HS-5 (cell line): ENCODE data around the gene ATF7.
"Not testable (repeated sequence)": the region's sequence is repeated elsewhere in the genome, so short reads cannot be mapped to it uniquely, and the experiment has no call there.

Source experiments
- DNase-seq: peaks from one replicate; pipeline ENCODE4 v3.0.0-alpha.2; 2012; ENCODE audit warnings: low read depth

The ATF7 gene

GRCh38 chr12:53594897-53595615 is 31.1 kb downstream of the ATF7 start:
- no peak for DNase-seq

DNA sequence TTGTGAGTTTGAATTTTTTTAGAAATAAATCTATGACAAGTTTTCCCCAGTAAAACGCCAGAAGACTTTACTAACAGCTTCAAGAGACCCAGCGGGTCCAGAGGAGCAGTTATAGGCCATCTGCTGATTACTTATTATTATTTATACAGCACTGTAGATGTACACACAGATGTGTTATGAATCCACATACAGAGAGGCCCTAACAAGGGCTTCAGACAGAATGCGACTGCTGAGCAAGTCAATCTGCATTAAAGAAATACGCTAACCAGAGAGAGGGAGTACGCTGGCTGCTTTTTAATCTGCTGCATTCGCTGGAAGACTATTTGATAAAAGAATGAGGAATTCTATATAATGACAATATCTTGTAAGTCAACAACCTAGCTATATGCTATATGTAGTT is 32.5 kb downstream of the ATF7 start:
- DNase-seq: no peak

- no peak for DNase-seq
Measured at GRCh38 chr12:53593031-53593430, 33.2 kb downstream of the ATF7 start.

GRCh38 chr12:53592426-53592825 is 33.8 kb downstream of the ATF7 start:
- DNase-seq: no peak

- no peak for DNase-seq
Measured at GRCh38 chr12:53591301-53592206, 34.6 kb downstream of the ATF7 start.

DNA sequence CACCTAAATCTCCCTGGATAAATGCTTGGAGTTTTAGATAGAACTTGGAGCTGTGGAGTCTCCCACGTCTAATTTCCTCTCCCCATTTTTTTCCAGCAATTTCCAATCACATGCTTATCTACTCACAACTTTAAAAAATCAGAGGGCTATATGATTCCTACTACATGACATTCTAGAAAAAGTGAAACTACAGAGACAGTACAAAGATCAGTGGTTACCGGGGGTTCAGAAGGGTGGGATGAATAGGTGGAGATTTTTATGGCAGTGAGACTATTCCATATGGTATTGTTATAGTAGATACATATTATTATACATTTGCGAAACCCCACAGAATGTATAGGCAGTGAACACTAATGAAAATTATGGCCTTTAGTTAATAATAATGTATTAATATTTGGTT is 35.5 kb downstream of the ATF7 start:
- no peak for DNase-seq

DNA sequence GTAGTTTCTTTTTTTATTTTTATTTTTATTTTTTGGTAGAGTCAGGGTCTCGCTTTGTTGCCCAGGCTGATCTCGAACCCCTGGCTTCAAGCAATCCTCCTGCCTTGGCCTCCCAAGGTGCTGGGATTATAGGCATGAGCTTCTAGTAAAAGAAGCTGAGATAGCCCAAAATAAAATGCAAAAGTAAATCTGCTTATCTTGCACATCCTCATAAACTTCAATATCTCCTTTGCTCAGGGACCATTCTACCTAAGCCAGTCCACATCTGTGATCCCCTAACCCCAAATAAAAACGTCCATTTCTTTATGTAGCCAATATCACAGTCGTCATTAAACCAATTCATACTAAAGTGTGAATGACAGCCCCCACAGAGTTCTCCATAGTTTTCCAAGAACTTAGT is 36.3 kb downstream of the ATF7 start:
- no peak for DNase-seq

DNA sequence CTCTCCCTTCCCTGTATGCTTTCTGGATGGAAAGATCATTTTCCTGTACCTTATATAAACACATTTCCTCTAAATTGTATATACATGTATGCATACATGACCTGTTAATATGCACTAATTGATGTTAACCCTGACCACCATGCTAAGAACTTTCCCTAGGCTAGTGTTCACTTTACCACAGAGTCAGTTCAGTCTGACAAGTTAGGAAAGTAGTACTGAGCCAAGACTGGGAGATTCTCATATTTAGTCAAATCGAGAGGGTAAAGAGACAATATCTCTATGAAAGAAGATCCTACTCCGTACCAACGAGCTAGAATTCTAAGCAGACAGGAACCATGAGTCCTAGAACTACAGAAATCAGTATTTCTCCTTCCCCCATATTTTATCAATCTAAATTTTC is 36.8 kb downstream of the ATF7 start:
- no peak for DNase-seq

GRCh38 chr12:53588123-53588522 is 38.1 kb downstream of the ATF7 start:
- DNase-seq: no peak

- DNase-seq: no peak
Measured at GRCh38 chr12:53586745-53587144, 39.4 kb downstream of the ATF7 start.

GRCh38 chr12:53585448-53586125 is 40.6 kb downstream of the ATF7 start:
- no peak for DNase-seq

GRCh38 chr12:53579545-53579955 is 46.6 kb downstream of the ATF7 start:
- DNase-seq: no peak

DNA sequence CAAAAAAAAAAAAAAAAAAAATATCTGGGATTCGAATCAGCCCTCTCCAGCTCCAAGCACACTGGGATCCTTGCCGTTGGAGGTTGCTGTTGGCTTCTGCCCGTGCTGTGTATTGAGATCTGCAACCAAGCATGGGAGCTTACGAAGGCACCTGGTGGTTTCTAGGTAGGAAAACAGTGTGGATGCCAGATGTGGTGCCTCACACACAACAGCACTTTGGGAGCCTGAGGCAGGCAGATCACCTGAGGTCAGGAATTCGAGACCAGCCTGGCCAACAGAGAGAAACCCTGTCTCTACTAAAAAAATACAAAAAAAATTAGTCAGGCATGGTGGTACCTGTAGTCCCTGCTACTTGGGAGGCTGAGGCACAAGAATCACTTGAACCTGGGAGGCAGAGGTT is 47.4 kb downstream of the ATF7 start:
- DNase-seq: no peak

- no peak for DNase-seq
Measured at GRCh38 chr12:53577941-53578352, 48.2 kb downstream of the ATF7 start.

DNA sequence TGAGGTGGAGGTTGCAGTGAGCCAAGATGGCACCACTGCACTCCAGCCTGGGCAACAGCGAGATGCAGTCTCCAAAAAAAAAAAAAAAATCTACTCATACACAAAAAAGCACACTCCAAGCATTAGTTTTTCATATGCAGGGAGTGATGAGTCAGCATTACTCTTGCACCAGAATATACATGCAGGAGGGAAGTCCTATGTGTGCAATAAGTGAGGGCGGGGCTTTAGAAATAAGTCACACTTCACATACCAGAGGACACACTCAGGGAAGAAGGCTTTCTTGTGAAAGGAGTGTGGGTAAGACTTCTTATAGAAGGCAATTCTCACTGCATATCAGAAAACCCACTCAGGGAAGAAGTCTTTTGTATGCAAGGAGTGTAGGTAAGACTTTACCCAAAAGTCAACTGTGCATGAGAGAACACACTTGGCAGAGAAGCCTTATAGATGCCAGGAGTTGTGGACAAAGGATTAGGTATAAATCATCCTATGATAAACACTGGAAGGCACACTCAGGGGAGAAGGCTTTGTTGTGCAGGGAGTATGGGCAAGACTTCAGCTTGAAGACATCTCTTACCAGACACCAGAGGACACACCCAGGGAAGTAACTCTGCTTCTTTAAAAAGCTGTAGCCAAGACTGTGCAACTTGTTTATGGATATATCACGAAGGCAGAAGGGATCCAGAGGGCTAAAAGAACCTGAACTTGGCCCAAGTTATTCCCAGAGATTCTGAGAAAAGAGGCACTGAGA is 50.5 kb downstream of the ATF7 start:
- peak; percentile 78 for DNase-seq

GRCh38 chr12:53572134-53572758 is 53.9 kb downstream of the ATF7 start:
- DNase-seq: no peak

DNA sequence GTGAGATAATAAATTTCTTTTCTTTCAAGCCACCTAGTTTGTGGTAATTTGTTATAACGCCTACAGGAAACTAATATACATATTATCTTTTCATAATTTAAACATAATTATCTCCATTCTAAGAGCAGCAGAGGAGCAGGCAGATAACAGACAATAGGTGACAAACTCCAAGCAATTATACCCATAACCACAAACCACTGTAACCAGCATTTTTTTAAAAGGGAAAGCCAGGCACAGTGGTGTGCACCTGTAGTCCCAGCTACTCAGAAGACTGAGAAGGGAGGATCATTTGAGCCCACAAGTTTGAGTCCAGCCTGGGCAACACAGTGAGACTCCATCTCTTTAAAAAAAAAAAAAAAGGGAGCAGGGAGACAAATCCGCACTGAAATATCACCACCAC is 54.9 kb downstream of the ATF7 start:
- DNase-seq: no peak

DNA sequence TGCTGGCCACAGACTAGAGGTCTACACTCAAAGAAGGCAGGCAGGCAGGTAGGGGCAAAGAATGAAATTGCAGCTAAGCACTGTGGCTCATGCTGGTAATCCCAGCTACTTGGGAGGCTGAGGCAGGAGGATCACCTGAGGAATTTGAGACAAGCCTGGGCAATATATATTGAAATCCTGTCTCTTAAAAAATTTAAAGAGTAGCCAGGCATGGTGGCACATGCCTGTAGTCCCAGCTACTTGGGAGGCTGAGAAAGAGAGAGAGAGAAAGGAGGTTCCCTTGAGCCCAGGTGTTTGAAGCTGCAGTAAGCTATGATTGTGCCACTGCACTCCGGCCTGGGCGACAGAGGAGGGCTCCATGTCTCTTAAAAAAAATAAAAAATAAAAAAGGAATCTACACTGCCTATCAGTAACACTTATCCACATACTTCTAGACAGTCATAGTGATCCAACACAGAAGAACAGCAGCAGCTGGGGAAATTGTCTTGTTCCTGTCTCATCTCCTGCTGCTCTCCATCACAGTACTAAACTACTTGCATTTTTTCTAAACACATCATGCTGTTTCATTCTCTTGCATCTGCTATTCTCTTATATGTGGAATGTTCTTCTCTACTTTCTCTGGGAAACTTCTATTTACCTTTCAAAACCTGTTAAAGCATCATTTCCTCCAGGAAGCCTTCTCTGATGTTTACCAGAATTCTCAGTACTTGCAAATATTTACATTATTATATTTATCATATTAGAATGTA is 57.2 kb downstream of the ATF7 start:
- no peak for DNase-seq

- DNase-seq: no peak
Measured at GRCh38 chr12:53567961-53568808, 58.0 kb downstream of the ATF7 start.

DNA sequence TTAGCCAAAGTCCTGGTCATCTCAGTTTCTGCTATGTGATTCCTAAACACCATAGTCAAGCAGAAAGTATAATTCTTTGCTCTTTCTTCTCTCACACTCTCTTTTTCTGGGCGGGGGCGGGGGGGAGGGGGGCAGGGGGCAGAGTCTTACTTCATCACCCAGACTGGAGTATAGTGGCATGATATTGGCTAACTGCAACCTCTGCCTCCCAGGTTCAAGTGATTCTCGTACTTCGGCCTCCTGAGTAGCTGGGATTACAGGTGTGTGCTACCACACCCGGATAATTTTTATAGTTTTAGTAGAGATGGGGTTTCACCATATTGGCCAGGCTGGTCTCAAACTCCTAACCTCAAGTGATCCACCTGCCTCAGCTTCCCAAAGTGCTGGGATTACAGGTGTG is 60.8 kb downstream of the ATF7 start:
- DNase-seq: not testable (repeated sequence)
